Ishikawa (cell line): ENCODE measurements around the gene CHI3L2.

Experiments used
- CEBPB ChIP-seq: IDR thresholded peaks from 2 replicates; pipeline ENCODE4 v1.6.1; 2012
- CREB1 ChIP-seq: IDR thresholded peaks from 2 replicates; pipeline ENCODE4 v1.6.1; 2012; ENCODE audit warnings: low read depth
- EGR1 ChIP-seq: IDR thresholded peaks from 2 replicates; pipeline ENCODE4 v1.6.1; 2012
- EP300 ChIP-seq: IDR thresholded peaks from 2 replicates; pipeline ENCODE4 v1.6.1; 2012; ENCODE audit warnings: borderline replicate concordance
- FOXM1 ChIP-seq: IDR thresholded peaks from 2 replicates; pipeline ENCODE4 v1.6.1; 2012; ENCODE audit warnings: low read depth, borderline replicate concordance
- NFIC ChIP-seq: IDR thresholded peaks from 2 replicates; pipeline ENCODE4 v1.6.1; 2012
- RAD21 ChIP-seq: IDR thresholded peaks from 2 replicates; pipeline ENCODE4 v1.6.1; 2012; ENCODE audit warnings: low read depth
- TAF1 ChIP-seq: IDR thresholded peaks from 2 replicates; pipeline ENCODE4 v1.6.1; 2012; ENCODE audit warnings: low read depth, mild to moderate bottlenecking
- TCF12 ChIP-seq: IDR thresholded peaks from 2 replicates; pipeline ENCODE4 v1.6.1; 2012; ENCODE audit warnings: low read depth
- TEAD4 ChIP-seq: IDR thresholded peaks from 2 replicates; pipeline ENCODE4 v1.6.1; 2012
- YY1 ChIP-seq: IDR thresholded peaks from 2 replicates; pipeline ENCODE4 v1.6.1; 2012; ENCODE audit warnings: low read depth
- ZBTB7A ChIP-seq: IDR thresholded peaks from 2 replicates; pipeline ENCODE4 v1.6.1; 2012; ENCODE audit warnings: low read depth
- TF ChIP-seq, protein P1 (sequence below): IDR thresholded peaks from 2 replicates; pipeline ENCODE4 v1.6.1; 2012
- TF ChIP-seq, protein P2 (sequence below): IDR thresholded peaks from 2 replicates; pipeline ENCODE4 v1.6.1; 2012
- TF ChIP-seq, protein P3 (sequence below): IDR thresholded peaks from 2 replicates; pipeline ENCODE4 v1.6.1; 2012; ENCODE audit warnings: low read depth, mild to moderate bottlenecking

The CHI3L2 gene

DNA sequence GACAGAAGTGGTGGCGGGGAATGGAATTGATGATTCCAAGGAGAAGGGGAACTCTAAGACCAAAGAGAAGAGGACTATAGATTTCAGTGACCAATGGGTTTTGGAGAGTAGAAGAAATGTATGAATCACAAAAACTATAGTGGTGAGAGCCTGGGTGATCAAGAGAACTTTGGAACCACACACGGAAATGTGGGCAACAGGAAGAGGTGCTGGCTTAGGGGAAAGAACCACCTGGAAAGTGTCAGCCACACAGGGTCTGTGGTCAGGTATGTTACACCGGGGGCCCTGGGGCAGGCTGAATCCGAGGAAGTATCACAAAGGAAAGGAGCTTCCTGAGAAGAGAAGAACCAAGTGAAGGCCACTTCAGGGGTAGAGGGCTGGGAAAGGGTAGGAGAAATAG, 51.6 kb downstream of the CHI3L2 start:
- TF ChIP-seq, protein P1, sequence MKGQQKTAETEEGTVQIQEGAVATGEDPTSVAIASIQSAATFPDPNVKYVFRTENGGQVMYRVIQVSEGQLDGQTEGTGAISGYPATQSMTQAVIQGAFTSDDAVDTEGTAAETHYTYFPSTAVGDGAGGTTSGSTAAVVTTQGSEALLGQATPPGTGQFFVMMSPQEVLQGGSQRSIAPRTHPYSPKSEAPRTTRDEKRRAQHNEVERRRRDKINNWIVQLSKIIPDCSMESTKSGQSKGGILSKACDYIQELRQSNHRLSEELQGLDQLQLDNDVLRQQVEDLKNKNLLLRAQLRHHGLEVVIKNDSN = no peak
- no peak for TF ChIP-seq ZBTB7A
- TF ChIP-seq TEAD4 = no peak
- TF ChIP-seq NFIC = no peak
- no peak for TF ChIP-seq RAD21
- TF ChIP-seq TCF12 = no peak
- no peak for TF ChIP-seq FOXM1
- no peak for TF ChIP-seq EGR1
- TF ChIP-seq TAF1 = no peak

DNA sequence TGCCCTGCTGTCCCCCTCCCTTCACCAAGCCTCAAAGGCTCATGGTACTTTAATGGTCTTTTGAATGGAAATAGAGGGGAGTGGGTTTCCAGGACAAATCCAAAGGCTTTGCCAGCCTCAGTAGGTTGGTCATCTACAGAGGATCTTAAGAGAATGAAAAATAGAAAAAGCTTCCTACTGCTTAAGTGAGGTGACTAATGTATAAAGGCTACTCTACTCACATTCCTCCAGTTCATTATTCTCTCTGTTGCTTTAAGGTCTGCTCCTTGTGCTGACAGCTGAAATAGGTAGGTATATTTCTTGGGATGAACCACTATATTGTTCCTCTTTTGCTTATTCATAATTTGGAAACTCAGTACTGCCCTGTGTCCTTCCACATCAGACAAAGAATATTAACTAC, 52.8 kb downstream of the CHI3L2 start:
- no peak for TF ChIP-seq TAF1
- TF ChIP-seq, protein P2, sequence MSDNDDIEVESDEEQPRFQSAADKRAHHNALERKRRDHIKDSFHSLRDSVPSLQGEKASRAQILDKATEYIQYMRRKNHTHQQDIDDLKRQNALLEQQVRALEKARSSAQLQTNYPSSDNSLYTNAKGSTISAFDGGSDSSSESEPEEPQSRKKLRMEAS = no peak
- TF ChIP-seq, protein P1 = no peak
- TF ChIP-seq CEBPB = no peak

DNA sequence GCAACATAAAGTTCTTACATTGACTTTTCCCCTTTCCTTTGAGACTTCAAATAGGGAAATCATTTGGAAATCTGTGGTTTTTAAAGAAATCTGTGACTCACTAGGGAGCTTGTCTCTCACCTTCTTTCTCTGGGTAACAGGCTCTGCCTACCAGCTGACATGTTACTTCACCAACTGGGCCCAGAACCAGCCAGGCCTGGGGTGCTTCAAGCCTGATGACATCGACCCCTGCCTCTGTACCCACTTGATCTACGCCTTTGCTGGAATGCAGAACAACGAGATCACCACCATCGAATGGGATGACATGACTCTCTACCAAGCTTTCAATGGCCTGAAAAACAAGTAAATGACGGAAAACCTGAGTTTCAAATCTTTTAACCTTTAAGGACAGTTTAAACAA, 53.9 kb downstream of the CHI3L2 start:
- TF ChIP-seq CREB1 = no peak
- no peak for TF ChIP-seq TEAD4
- TF ChIP-seq EP300 = no peak
- TF ChIP-seq, protein P2 = no peak

DNA sequence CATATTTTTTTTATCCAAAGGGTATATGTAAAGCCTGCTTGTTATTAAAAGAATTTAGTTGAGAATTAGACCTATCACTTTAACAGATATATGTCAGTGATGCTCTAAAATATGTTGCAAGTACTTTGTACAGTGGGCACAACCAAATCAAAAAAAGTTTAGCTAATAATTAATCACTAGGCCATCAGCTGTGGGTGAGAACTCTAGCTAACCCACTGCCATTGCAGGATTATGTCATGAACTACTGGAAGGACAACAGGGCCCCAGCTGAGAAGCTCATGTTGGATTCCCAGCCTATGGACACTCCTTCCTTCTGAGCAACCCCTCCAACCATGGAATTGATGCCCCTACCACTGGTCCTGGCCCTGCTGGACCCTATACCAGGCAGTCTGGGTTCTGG, 56.3 kb downstream of the CHI3L2 start:
- TF ChIP-seq RAD21 = no peak
- TF ChIP-seq, protein P3, sequence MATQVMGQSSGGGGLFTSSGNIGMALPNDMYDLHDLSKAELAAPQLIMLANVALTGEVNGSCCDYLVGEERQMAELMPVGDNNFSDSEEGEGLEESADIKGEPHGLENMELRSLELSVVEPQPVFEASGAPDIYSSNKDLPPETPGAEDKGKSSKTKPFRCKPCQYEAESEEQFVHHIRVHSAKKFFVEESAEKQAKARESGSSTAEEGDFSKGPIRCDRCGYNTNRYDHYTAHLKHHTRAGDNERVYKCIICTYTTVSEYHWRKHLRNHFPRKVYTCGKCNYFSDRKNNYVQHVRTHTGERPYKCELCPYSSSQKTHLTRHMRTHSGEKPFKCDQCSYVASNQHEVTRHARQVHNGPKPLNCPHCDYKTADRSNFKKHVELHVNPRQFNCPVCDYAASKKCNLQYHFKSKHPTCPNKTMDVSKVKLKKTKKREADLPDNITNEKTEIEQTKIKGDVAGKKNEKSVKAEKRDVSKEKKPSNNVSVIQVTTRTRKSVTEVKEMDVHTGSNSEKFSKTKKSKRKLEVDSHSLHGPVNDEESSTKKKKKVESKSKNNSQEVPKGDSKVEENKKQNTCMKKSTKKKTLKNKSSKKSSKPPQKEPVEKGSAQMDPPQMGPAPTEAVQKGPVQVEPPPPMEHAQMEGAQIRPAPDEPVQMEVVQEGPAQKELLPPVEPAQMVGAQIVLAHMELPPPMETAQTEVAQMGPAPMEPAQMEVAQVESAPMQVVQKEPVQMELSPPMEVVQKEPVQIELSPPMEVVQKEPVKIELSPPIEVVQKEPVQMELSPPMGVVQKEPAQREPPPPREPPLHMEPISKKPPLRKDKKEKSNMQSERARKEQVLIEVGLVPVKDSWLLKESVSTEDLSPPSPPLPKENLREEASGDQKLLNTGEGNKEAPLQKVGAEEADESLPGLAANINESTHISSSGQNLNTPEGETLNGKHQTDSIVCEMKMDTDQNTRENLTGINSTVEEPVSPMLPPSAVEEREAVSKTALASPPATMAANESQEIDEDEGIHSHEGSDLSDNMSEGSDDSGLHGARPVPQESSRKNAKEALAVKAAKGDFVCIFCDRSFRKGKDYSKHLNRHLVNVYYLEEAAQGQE = no peak
- TF ChIP-seq, protein P2 = no peak
- TF ChIP-seq TCF12 = no peak
- TF ChIP-seq NFIC = no peak

DNA sequence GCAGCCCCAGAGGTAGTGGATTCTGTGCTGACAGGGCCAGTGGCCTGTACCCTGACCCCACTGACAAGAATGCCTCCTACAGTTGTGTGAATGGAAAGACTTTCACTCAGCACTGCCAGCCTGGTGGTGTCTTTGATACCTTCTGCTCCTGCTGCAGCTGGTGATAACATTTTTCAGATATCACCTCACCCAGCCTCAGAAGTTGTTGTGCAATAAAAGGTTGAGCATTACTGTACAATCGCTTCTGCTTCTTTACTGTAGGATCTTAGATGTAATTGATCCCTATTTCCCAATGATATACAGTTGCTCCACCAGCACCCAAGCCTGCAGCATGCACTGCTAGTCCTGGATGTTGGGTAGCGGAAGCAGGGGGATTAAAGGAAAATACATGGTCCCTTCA, 58.4 kb downstream of the CHI3L2 start:
- TF ChIP-seq CEBPB (no peak), TEAD4 (no peak), EGR1 (no peak), RAD21 (no peak), CREB1 (no peak), FOXM1 (no peak), EP300 (no peak), YY1 (no peak)
- TF ChIP-seq, protein P3 = no peak

DNA sequence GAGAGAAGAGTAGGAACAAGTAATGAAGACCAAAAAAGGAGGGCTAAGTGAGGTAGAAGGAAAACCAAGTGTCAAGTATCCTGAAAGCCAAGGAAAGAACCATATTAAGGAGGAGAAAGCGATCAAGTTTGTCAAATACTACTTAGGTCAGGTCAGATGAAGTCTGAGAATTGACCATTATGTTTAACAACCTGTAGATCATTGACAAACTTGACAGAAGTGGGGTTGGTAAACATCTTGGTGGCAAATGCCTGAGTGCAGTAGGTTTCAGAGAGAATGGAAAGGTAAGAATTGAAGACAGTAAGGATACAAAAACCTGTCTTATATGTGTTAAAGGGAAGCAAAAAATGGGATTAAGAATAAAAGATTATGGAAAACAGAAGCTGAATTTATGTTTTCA, 59.4 kb downstream of the CHI3L2 start:
- TF ChIP-seq TAF1 (no peak), EGR1 (no peak), TCF12 (no peak), FOXM1 (no peak), ZBTB7A (no peak), NFIC (no peak), CREB1 (no peak), TEAD4 (no peak), RAD21 (no peak), CEBPB (no peak), EP300 (no peak), YY1 (no peak)
- TF ChIP-seq, protein P2 = no peak
- TF ChIP-seq, protein P3 = no peak
- TF ChIP-seq, protein P1 = no peak
